Fibroblast of lung (primary cell): ENCODE results near the gene PGC. TPM values are rescaled to one million over a fixed set of nuclear protein-coding genes. Genes with fewer than 3 reads are reported as not detected.

ENCODE experiments used
- DNase-seq, 2 donors: peaks; one replicate each; pipeline versions ENCODE4 v3.0.0 to v3.0.0-alpha.2; 2010; ENCODE audit warnings: low read depth in 2 of 2
- H2AFZ ChIP-seq: 2 replicates; pipeline ENCODE4 v1.5.1; 2012; ENCODE audit warnings: low read length, control low read depth, inconsistent platforms
- H3K27ac ChIP-seq: 2 replicates; pipeline ENCODE4 v1.5.1; 2011; ENCODE audit warnings: low read length, control low read depth; ENCODE audit not compliant: insufficient read depth
- H3K27me3 ChIP-seq: 2 replicates; pipeline ENCODE4 v1.5.1; 2011; ENCODE audit warnings: mild to moderate bottlenecking, low read length; ENCODE audit not compliant: control insufficient read depth, insufficient read depth
- H3K36me3 ChIP-seq: 2 replicates; pipeline ENCODE4 v1.5.1; 2011; ENCODE audit warnings: low read length; ENCODE audit not compliant: control insufficient read depth, insufficient read depth
- H3K4me1 ChIP-seq: 2 replicates; pipeline ENCODE4 v1.5.1; 2011; ENCODE audit warnings: low read length; ENCODE audit not compliant: control insufficient read depth, insufficient read depth; ENCODE audit errors: extremely low read depth
- H3K4me2 ChIP-seq: 2 replicates; pipeline ENCODE4 v1.5.1; 2011; ENCODE audit warnings: low read length, control low read depth; ENCODE audit not compliant: insufficient read depth; ENCODE audit errors: extremely low read depth
- H3K4me3 ChIP-seq, 4 experiments: fragments of 200-600 bp in 1 of 4; sonication (generic) in 1 of 4; replicated peaks in 1 of 4; 2 replicates each; pipeline ENCODE4 v1.5.1; 2011 to 2016; ENCODE audit warnings: low read length in 4 of 4, low read depth in 3 of 4, mild to moderate bottlenecking in 3 of 4, control low read depth in 2 of 4, inconsistent platforms in 1 of 4, mixed read lengths in 1 of 4; ENCODE audit not compliant: insufficient read depth in 1 of 4; ENCODE audit errors: control extremely low read depth in 1 of 4
- H3K79me2 ChIP-seq: 2 replicates; pipeline ENCODE4 v1.5.1; 2012; ENCODE audit warnings: mild to moderate bottlenecking, low read length, inconsistent platforms; ENCODE audit not compliant: control insufficient read depth, insufficient read depth
- H3K9ac ChIP-seq: 2 replicates; pipeline ENCODE4 v1.5.1; 2011; ENCODE audit warnings: mild to moderate bottlenecking, low read length, control low read depth; ENCODE audit not compliant: insufficient read depth
- H3K9me3 ChIP-seq: 2 replicates; pipeline ENCODE4 v1.5.1; 2012; ENCODE audit warnings: low read depth, low read length; ENCODE audit not compliant: control insufficient read depth, insufficient read depth
- H4K20me1 ChIP-seq: 2 replicates; pipeline ENCODE4 v1.5.1; 2011; ENCODE audit warnings: low read length; ENCODE audit not compliant: control insufficient read depth, insufficient read depth; ENCODE audit errors: extremely low read depth
- EZH2 ChIP-seq: IDR thresholded peaks from 2 replicates; pipeline ENCODE4 v1.5.1; 2012; ENCODE audit warnings: low read length, control low read depth, mild to moderate bottlenecking; ENCODE audit errors: missing control alignments
- polyA plus RNA-seq, 2 donors: library from polyadenylated mRNA; depleted of rRNA in 1 of 2; stranded (reverse) in 1 of 2; unstranded in 1 of 2; fragments of >200 nt; gene quantifications; 2 replicates each; pipeline ENCODE4 v1.2.1, GENCODE V29; 2011 to 2012; ENCODE audit warnings: missing spikeins in 1 of 2
- total RNA-seq: library from RNA; depleted of rRNA; stranded (reverse); fragments of >200 nt; gene quantifications from 2 replicates; pipeline ENCODE4 v1.2.1, GENCODE V29; 2014
- TF ChIP-seq, protein P1 (sequence below), 2 donors: IDR thresholded peaks in 1 of 2; conservative IDR thresholded peaks in 1 of 2; 1 replicate in 1 of 2; 2 replicates in 1 of 2; pipeline ENCODE4 v1.5.1; 2011 to 2012; ENCODE audit warnings: low read length in 2 of 2, control low read depth in 1 of 2, inconsistent platforms in 1 of 2, low read depth in 1 of 2, mild to moderate bottlenecking in 1 of 2

The PGC gene
- total and polyA plus RNA-seq, 2 donors (not counting 1 experiment from before 2014, with no cell fraction given), result not detected

DNA sequence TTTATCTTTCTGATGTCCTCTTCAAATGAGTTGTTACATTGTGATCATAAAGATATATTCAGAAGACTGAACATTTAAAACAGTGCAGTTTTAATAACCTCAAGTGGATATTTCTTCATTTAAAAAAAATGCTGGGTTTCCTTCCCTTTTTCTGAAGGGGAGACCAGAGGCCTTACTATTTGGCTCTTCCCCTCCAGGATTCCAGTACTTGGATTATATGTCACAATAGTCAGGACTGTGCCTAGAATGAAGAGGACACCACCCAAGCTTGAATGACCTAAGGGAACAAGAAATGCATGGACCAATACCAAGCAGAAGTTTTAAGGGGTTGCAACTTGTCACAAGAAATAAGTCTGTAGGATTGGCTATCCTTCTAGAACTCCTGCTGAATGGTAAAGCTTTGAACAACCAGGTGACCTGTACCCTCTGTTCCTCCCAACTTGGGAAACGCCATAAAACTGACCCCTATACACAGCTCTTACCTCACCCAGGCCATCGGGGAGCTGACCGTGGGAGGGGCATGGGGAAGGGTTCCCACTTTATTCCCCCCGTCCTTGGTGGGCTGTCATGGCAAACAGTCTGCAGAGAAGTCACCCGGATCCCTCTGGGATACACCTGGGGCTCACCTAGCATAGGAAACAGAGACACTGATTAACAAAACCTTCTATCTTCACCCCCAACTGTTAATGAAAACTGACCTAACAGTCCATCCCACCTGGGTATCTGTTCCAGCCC lies 30.5 kb upstream of the PGC start:
- no peak for TF ChIP-seq EZH2
- DNase-seq, result no peak
- no peaks in the 10 kb centered on the region for H4K20me1 ChIP-seq
- H3K4me2 ChIP-seq, result no peak overlapping the region
- H3K9me3 ChIP-seq, result no peaks in the 10 kb centered on the region
- no peaks in the 10 kb centered on the region for H3K79me2 ChIP-seq
- no peak overlapping the region for H3K27ac ChIP-seq
- H3K27me3 ChIP-seq, result no peaks in the 10 kb centered on the region
- H3K4me1 ChIP-seq, result peaks cover 3% of the 10 kb centered on the region
- no peak overlapping the region for H3K9ac ChIP-seq
- no peak overlapping the region for H2AFZ ChIP-seq
- peaks cover 13% of the 10 kb centered on the region for H3K36me3 ChIP-seq
- no peak overlapping the region for H3K4me3 ChIP-seq

DNA sequence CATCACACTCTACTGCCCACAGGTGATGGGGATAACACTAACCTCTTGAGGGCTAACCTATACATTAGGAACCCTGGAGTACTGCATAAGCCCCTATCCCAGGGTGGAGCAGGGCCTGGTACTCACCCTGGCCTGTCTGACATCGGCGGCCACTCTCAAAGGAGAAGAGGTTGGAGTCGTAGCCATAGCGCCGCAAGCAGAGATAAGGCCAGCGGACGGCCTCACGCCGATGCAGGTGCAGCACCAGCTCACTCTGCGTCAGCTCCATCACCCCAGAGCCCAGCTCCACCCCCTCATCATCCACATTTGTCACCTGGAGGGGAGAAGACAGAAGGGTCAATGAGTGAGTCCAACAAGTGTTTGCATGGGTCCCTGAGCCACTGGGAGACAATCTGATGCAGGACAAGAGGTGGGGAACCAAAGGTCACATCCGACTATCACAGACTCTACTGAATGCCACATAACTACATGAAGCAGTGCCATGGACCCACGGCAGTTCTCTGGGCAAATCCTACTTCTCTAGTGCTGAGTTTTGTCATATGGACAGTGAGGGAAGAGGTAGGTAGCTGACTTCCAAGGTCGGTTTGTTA lies 28.2 kb upstream of the PGC start:
- no peak overlapping the region for H3K4me3 ChIP-seq
- H3K27me3 ChIP-seq, result no peaks in the 10 kb centered on the region
- no peaks in the 10 kb centered on the region for H3K79me2 ChIP-seq
- no peaks in the 10 kb centered on the region for H3K9me3 ChIP-seq
- H3K36me3 ChIP-seq, result peaks cover 16% of the 10 kb centered on the region
- no peak for DNase-seq
- no peak overlapping the region for H3K4me2 ChIP-seq
- no peak overlapping the region for H2AFZ ChIP-seq
- no peaks in the 10 kb centered on the region for H4K20me1 ChIP-seq
- peaks cover 3% of the 10 kb centered on the region for H3K4me1 ChIP-seq
- no peak overlapping the region for H3K27ac ChIP-seq
- TF ChIP-seq, protein P1, sequence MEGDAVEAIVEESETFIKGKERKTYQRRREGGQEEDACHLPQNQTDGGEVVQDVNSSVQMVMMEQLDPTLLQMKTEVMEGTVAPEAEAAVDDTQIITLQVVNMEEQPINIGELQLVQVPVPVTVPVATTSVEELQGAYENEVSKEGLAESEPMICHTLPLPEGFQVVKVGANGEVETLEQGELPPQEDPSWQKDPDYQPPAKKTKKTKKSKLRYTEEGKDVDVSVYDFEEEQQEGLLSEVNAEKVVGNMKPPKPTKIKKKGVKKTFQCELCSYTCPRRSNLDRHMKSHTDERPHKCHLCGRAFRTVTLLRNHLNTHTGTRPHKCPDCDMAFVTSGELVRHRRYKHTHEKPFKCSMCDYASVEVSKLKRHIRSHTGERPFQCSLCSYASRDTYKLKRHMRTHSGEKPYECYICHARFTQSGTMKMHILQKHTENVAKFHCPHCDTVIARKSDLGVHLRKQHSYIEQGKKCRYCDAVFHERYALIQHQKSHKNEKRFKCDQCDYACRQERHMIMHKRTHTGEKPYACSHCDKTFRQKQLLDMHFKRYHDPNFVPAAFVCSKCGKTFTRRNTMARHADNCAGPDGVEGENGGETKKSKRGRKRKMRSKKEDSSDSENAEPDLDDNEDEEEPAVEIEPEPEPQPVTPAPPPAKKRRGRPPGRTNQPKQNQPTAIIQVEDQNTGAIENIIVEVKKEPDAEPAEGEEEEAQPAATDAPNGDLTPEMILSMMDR (conservative IDR thresholded peaks at IDR 0.05 in 1 of 2, IDR thresholded peaks at IDR 0.05 in 1 of 2; ENCODE audit: low read depth in 1 of 2, low read length in 2 of 2), result no peak
- TF ChIP-seq EZH2, result no peak
- no peak overlapping the region for H3K9ac ChIP-seq

DNA sequence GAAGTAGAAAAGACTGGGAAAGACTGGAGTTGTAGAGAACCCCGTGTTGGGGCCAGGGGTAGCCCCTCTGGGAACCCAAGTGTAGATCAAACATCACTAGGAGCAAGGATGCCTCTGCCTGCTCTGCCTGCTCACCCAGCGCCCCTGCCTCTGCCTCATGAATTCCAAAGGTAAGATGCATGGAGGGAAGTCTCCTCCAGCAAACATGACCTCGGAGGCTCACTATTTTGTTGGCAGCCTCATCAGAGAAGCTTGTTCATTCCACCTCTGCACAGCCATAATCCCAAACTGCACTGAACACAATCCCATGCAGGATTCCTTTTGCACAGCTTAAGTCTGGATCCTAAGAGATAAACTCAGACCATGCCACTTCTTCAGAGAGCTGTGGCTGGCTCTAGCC lies 27.6 kb upstream of the PGC start:
- no peaks in the 10 kb centered on the region for H3K9me3 ChIP-seq
- H3K4me2 ChIP-seq, result no peak overlapping the region
- no peak for TF ChIP-seq EZH2
- TF ChIP-seq, protein P1 (conservative IDR thresholded peaks at IDR 0.05 in 1 of 2, IDR thresholded peaks at IDR 0.05 in 1 of 2; ENCODE audit: low read depth in 1 of 2, low read length in 2 of 2), result no peak
- peaks cover 18% of the 10 kb centered on the region for H3K36me3 ChIP-seq
- H3K79me2 ChIP-seq, result no peaks in the 10 kb centered on the region
- peaks cover 3% of the 10 kb centered on the region for H3K4me1 ChIP-seq
- no peak overlapping the region for H2AFZ ChIP-seq
- H3K27me3 ChIP-seq, result no peaks in the 10 kb centered on the region
- H3K4me3 ChIP-seq, result no peak overlapping the region
- no peak overlapping the region for H3K27ac ChIP-seq
- no peak for DNase-seq
- no peak overlapping the region for H3K9ac ChIP-seq
- H4K20me1 ChIP-seq, result no peaks in the 10 kb centered on the region
